ENCODE results near the gene LANCL2. TPM values are rescaled to one million over a fixed set of nuclear protein-coding genes. Genes with fewer than 3 reads are reported as not detected.
"Not testable (repeated sequence)": the region's sequence is repeated elsewhere in the genome, so short reads cannot be mapped to it uniquely, and the experiment has no call there.

The LANCL2 gene
- total RNA-seq, 1 experiment from 2014 or later, result 21.8 TPM

DNA sequence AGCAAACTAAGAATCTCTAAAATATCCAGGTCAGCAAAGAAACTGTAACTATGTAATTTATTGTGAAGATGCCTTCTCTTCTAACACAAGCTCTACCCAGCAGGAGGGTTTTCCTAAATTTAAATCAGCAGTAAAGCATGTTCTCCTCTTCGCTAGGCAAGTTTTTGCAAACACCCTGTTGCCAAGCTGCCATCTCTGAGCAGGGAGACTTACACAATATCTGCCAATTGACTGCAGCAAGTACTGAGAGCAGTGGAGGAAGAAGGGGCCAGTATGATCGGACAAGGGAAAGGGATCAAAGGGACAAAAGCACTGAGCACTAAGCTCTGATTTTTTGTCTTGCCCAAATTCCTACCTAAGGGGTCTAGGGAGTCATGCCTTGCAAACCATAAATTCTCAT lies 16.0 kb upstream of the LANCL2 start:
- H3F3A ChIP-seq (ENCODE audit: insufficient read depth, low read depth), result peaks cover 9% of the 10 kb centered on the region; the same call in 1 of the 2 replicates
- POLR2A ChIA-PET (ENCODE audit: unreplicated experiment), result interaction anchor here (0.6 to 0.8 kb wide), 2 partner anchors 235 to 382 kb away, joined by 5 to 11 read pairs; no protein-coding TSS in a partner anchor
- H3K4me2 ChIP-seq, result peak overlapping the region; percentile 64
- H3K79me2 ChIP-seq (ENCODE audit: low read depth), result no peaks in the 10 kb centered on the region
- H4K20me1 ChIP-seq (ENCODE audit: insufficient read depth), result no peaks in the 10 kb centered on the region
- no peaks in the 10 kb centered on the region for H3K36me3 ChIP-seq (ENCODE audit: low read depth)
- peaks cover 29% of the 10 kb centered on the region for H3K27me3 ChIP-seq (ENCODE audit: insufficient read depth, low read depth)
- intact Hi-C loops (cut with micrococcal nuclease; ENCODE audit: unreplicated experiment), result no loop called here
- H3K9me3 ChIP-seq (ENCODE audit: insufficient read depth, low read depth), result no peaks in the 10 kb centered on the region
- no peak for TF ChIP-seq CTCF (conservative IDR thresholded peaks at IDR 0.05)
- H2AFZ ChIP-seq, result no peak overlapping the region
- CTCF ChIA-PET, result interaction anchor here (0.6 kb wide), 1 partner anchor 19 kb away, joined by 5 read pairs; no protein-coding TSS in a partner anchor
- H3K4me1 ChIP-seq (replicated peaks; ENCODE audit: insufficient read depth), result peaks cover 13% of the 10 kb centered on the region
- no peaks in the 10 kb centered on the region for H3K9me2 ChIP-seq (ENCODE audit: insufficient read depth)
- H3K27ac ChIP-seq, result no peak overlapping the region
- no TSS peak for BruUV-seq (replicated peaks)
- no peak for DNase-seq
- no peak overlapping the region for H3K4me3 ChIP-seq

- peaks cover 13% of the 10 kb centered on the region for H3K4me1 ChIP-seq (replicated peaks; ENCODE audit: insufficient read depth)
- no peaks in the 10 kb centered on the region for H4K20me1 ChIP-seq (ENCODE audit: insufficient read depth)
- BruUV-seq (replicated peaks), result no TSS peak
- POLR2A ChIA-PET (ENCODE audit: unreplicated experiment), result no interaction called here
- no peak overlapping the region for H2AFZ ChIP-seq
- no peak for DNase-seq
- no peak overlapping the region for H3K4me3 ChIP-seq
- H3K9me2 ChIP-seq (ENCODE audit: insufficient read depth), result no peaks in the 10 kb centered on the region
- H3K27ac ChIP-seq, result no peak overlapping the region
- CTCF ChIA-PET, result no interaction called here
- no peaks in the 10 kb centered on the region for H3K36me3 ChIP-seq (ENCODE audit: low read depth)
- H3K79me2 ChIP-seq (ENCODE audit: low read depth), result no peaks in the 10 kb centered on the region
- intact Hi-C loops (cut with micrococcal nuclease; ENCODE audit: unreplicated experiment), result no loop called here
- H3K9me3 ChIP-seq (ENCODE audit: insufficient read depth, low read depth), result no peaks in the 10 kb centered on the region
- H3K4me2 ChIP-seq, result no peak overlapping the region
- TF ChIP-seq EZH2 (IDR thresholded peaks at IDR 0.05; ENCODE audit: low read depth) (no peak), CTCF (conservative IDR thresholded peaks at IDR 0.05) (no peak)
- peaks cover 40% of the 10 kb centered on the region for H3K27me3 ChIP-seq (ENCODE audit: insufficient read depth, low read depth)
- H3F3A ChIP-seq (ENCODE audit: insufficient read depth, low read depth), result peaks cover 9% of the 10 kb centered on the region; the same call in 1 of the 2 replicates
Measured at GRCh38 chr7:55350281-55350680, 14.9 kb upstream of the LANCL2 start.

GRCh38 chr7:55351263-55351662 lies 13.9 kb upstream of the LANCL2 start:
- Histone ChIP-seq H3F3A (ENCODE audit: insufficient read depth, low read depth) (peaks cover 9% of the 10 kb centered on the region; the same call in 1 of the 2 replicates), H3K9me2 (ENCODE audit: insufficient read depth) (no peaks in the 10 kb centered on the region), H2AFZ (no peak overlapping the region), H3K27ac (no peak overlapping the region), H3K9me3 (ENCODE audit: insufficient read depth, low read depth) (no peaks in the 10 kb centered on the region), H3K36me3 (ENCODE audit: low read depth) (no peaks in the 10 kb centered on the region), H3K79me2 (ENCODE audit: low read depth) (no peaks in the 10 kb centered on the region), H4K20me1 (ENCODE audit: insufficient read depth) (no peaks in the 10 kb centered on the region), H3K4me1 (replicated peaks; ENCODE audit: insufficient read depth) (peaks cover 13% of the 10 kb centered on the region), H3K4me3 (no peak overlapping the region), H3K27me3 (ENCODE audit: insufficient read depth, low read depth) (peaks cover 47% of the 10 kb centered on the region), H3K4me2 (no peak overlapping the region)
- TF ChIP-seq CTCF (conservative IDR thresholded peaks at IDR 0.05) (no peak), EZH2 (IDR thresholded peaks at IDR 0.05; ENCODE audit: low read depth) (no peak)
- ChIA-PET CTCF (no interaction called here), POLR2A (ENCODE audit: unreplicated experiment) (interaction anchor here (0.6 kb wide), 1 partner anchor 59 kb away, joined by 4 read pairs; no protein-coding TSS in a partner anchor)
- BruUV-seq (replicated peaks), result no TSS peak
- DNase-seq, result no peak
- intact Hi-C loops (cut with micrococcal nuclease; ENCODE audit: unreplicated experiment), result no loop called here

- H3K79me2 ChIP-seq (ENCODE audit: low read depth); POLR2A ChIA-PET (ENCODE audit: unreplicated experiment); BruUV-seq (replicated peaks); H4K20me1 ChIP-seq (ENCODE audit: insufficient read depth); H3K36me3 ChIP-seq (ENCODE audit: low read depth); DNase-seq; H2AFZ ChIP-seq; H3K4me3 ChIP-seq; CTCF ChIA-PET; H3K9me2 ChIP-seq (ENCODE audit: insufficient read depth); H3F3A ChIP-seq (ENCODE audit: insufficient read depth, low read depth); H3K27ac ChIP-seq; H3K9me3 ChIP-seq (ENCODE audit: insufficient read depth, low read depth); intact Hi-C loops (cut with micrococcal nuclease; ENCODE audit: unreplicated experiment); H3K4me2 ChIP-seq: not testable (repeated sequence)
- Histone ChIP-seq H3K4me1 (replicated peaks; ENCODE audit: insufficient read depth) (peaks cover 13% of the 10 kb centered on the region), H3K27me3 (ENCODE audit: insufficient read depth, low read depth) (peaks cover 63% of the 10 kb centered on the region)
Measured at GRCh38 chr7:55352947-55353273, 12.2 kb upstream of the LANCL2 start.

Data from PC-9 (cell line).